T-helper 2 cell treated with Interferon-gamma antibody and Interleukin-4, amounts not matched to agents 5 μg/mL and 100 μg/mL, for 36 hours (primary cell): ENCODE results near the gene SIGLEC6.

Experiments
- DNase-seq: peaks from one replicate; pipeline ENCODE4 v3.0.0; 2021; ENCODE audit warnings: low spot score
- H3K27ac Mint-ChIP-seq: one replicate; pipeline ENCODE4 v1.8.0; 2021; ENCODE audit warnings: mild to moderate bottlenecking, mixed read lengths
- H3K27me3 Mint-ChIP-seq: one replicate; pipeline ENCODE4 v1.8.0; 2021; ENCODE audit warnings: low read depth, mixed read lengths
- H3K36me3 Mint-ChIP-seq: one replicate; pipeline ENCODE4 v1.8.0; 2021; ENCODE audit warnings: low read depth, mixed read lengths
- H3K4me1 Mint-ChIP-seq: one replicate; pipeline ENCODE4 v1.8.0; 2021; ENCODE audit warnings: low read depth, mixed read lengths
- H3K4me3 Mint-ChIP-seq: one replicate; pipeline ENCODE4 v1.8.0; 2022; ENCODE audit warnings: mild to moderate bottlenecking, moderate library complexity, mixed read lengths
- H3K9me3 Mint-ChIP-seq: one replicate; pipeline ENCODE4 v1.8.0; 2021; ENCODE audit warnings: mixed read lengths

SIGLEC6 gene

GRCh38 chr19:51552996-51553725 is 21.7 kb upstream of the SIGLEC6 start:
- Mint-ChIP-seq H3K36me3 (no peaks in the 10 kb centered on the region), H3K9me3 (no peaks in the 10 kb centered on the region), H3K4me1 (peaks cover 36% of the 10 kb centered on the region), H3K27ac (no peak overlapping the region), H3K27me3 (peaks cover 37% of the 10 kb centered on the region), H3K4me3 (no peak overlapping the region)
- DNase-seq = peak; percentile 55

- Mint-ChIP-seq H3K36me3 (no peaks in the 10 kb centered on the region), H3K4me3 (peak overlapping the region; percentile 27), H3K27ac (no peak overlapping the region), H3K9me3 (no peaks in the 10 kb centered on the region), H3K27me3 (peaks cover 34% of the 10 kb centered on the region), H3K4me1 (peaks cover 42% of the 10 kb centered on the region)
- DNase-seq = no peak
These were observed 21.1 kb upstream of the SIGLEC6 start for GRCh38 chr19:51552608-51552995.

- H3K4me1 Mint-ChIP-seq = peaks cover 49% of the 10 kb centered on the region
- H3K4me3 Mint-ChIP-seq = peak overlapping the region; percentile 71
- no peaks in the 10 kb centered on the region for H3K9me3 Mint-ChIP-seq
- H3K27ac Mint-ChIP-seq = no peak overlapping the region
- H3K27me3 Mint-ChIP-seq = peaks cover 31% of the 10 kb centered on the region
- H3K36me3 Mint-ChIP-seq = no peaks in the 10 kb centered on the region
- DNase-seq = no peak
These were observed 20.4 kb upstream of the SIGLEC6 start for GRCh38 chr19:51551673-51552432.

GRCh38 chr19:51550848-51551672 is 19.6 kb upstream of the SIGLEC6 start:
- no peaks in the 10 kb centered on the region for H3K36me3 Mint-ChIP-seq
- H3K27me3 Mint-ChIP-seq = peaks cover 24% of the 10 kb centered on the region
- H3K4me1 Mint-ChIP-seq = peaks cover 57% of the 10 kb centered on the region
- peak overlapping the region; percentile 71 for H3K4me3 Mint-ChIP-seq
- no peaks in the 10 kb centered on the region for H3K9me3 Mint-ChIP-seq
- H3K27ac Mint-ChIP-seq = peak overlapping the region; percentile 17
- DNase-seq = no peak

GRCh38 chr19:51549533-51550324 is 18.3 kb upstream of the SIGLEC6 start:
- Mint-ChIP-seq H3K4me3 (peak overlapping the region; percentile 72), H3K4me1 (peaks cover 62% of the 10 kb centered on the region), H3K9me3 (no peaks in the 10 kb centered on the region), H3K27ac (peak overlapping the region; percentile 61), H3K27me3 (peaks cover 13% of the 10 kb centered on the region), H3K36me3 (no peaks in the 10 kb centered on the region)
- no peak for DNase-seq

- Mint-ChIP-seq H3K4me1 (peaks cover 66% of the 10 kb centered on the region), H3K27ac (no peak overlapping the region), H3K4me3 (peak overlapping the region; percentile 72), H3K36me3 (no peaks in the 10 kb centered on the region), H3K9me3 (no peaks in the 10 kb centered on the region), H3K27me3 (peaks cover 7% of the 10 kb centered on the region)
- no peak for DNase-seq
These were observed 17.4 kb upstream of the SIGLEC6 start for GRCh38 chr19:51548891-51549305.

- H3K27me3 Mint-ChIP-seq = peaks cover 7% of the 10 kb centered on the region
- no peaks in the 10 kb centered on the region for H3K9me3 Mint-ChIP-seq
- H3K27ac Mint-ChIP-seq = peak overlapping the region; percentile 60
- peaks cover 66% of the 10 kb centered on the region for H3K4me1 Mint-ChIP-seq
- H3K36me3 Mint-ChIP-seq = no peaks in the 10 kb centered on the region
- no peak for DNase-seq
- peak overlapping the region; percentile 62 for H3K4me3 Mint-ChIP-seq
These were observed 16.8 kb upstream of the SIGLEC6 start for GRCh38 chr19:51548213-51548651.

GRCh38 chr19:51547397-51548212 is 16.1 kb upstream of the SIGLEC6 start:
- H3K27ac Mint-ChIP-seq = peak overlapping the region; percentile 60
- no peaks in the 10 kb centered on the region for H3K9me3 Mint-ChIP-seq
- no peaks in the 10 kb centered on the region for H3K36me3 Mint-ChIP-seq
- H3K4me3 Mint-ChIP-seq = peak overlapping the region; percentile 62
- peak; percentile 36 for DNase-seq
- H3K27me3 Mint-ChIP-seq = peaks cover 3% of the 10 kb centered on the region
- H3K4me1 Mint-ChIP-seq = peaks cover 65% of the 10 kb centered on the region

GRCh38 chr19:51546650-51547396 is 15.4 kb upstream of the SIGLEC6 start:
- DNase-seq = peak; percentile 77
- Mint-ChIP-seq H3K4me3 (peak overlapping the region; percentile 62), H3K4me1 (peaks cover 59% of the 10 kb centered on the region), H3K27me3 (peaks cover 4% of the 10 kb centered on the region), H3K36me3 (no peaks in the 10 kb centered on the region), H3K9me3 (no peaks in the 10 kb centered on the region), H3K27ac (peak overlapping the region; percentile 60)

- peaks cover 10% of the 10 kb centered on the region for H3K27me3 Mint-ChIP-seq
- H3K9me3 Mint-ChIP-seq = no peaks in the 10 kb centered on the region
- peaks cover 55% of the 10 kb centered on the region for H3K4me1 Mint-ChIP-seq
- H3K27ac Mint-ChIP-seq = peak overlapping the region; percentile 60
- no peak for DNase-seq
- peak overlapping the region; percentile 62 for H3K4me3 Mint-ChIP-seq
- no peaks in the 10 kb centered on the region for H3K36me3 Mint-ChIP-seq
These were observed 14.7 kb upstream of the SIGLEC6 start for GRCh38 chr19:51546107-51546649.

GRCh38 chr19:51544038-51544437 is 12.6 kb upstream of the SIGLEC6 start:
- H3K4me1 Mint-ChIP-seq = peaks cover 39% of the 10 kb centered on the region
- H3K9me3 Mint-ChIP-seq = no peaks in the 10 kb centered on the region
- no peak overlapping the region for H3K4me3 Mint-ChIP-seq
- DNase-seq = no peak
- H3K27ac Mint-ChIP-seq = no peak overlapping the region
- H3K27me3 Mint-ChIP-seq = peaks cover 18% of the 10 kb centered on the region
- no peaks in the 10 kb centered on the region for H3K36me3 Mint-ChIP-seq

GRCh38 chr19:51542699-51543098 is 11.2 kb upstream of the SIGLEC6 start:
- H3K4me1 Mint-ChIP-seq = peaks cover 29% of the 10 kb centered on the region
- H3K9me3 Mint-ChIP-seq = no peaks in the 10 kb centered on the region
- peaks cover 28% of the 10 kb centered on the region for H3K27me3 Mint-ChIP-seq
- H3K36me3 Mint-ChIP-seq = no peaks in the 10 kb centered on the region
- H3K4me3 Mint-ChIP-seq = no peak overlapping the region
- no peak overlapping the region for H3K27ac Mint-ChIP-seq
- DNase-seq = no peak
